Nephron (organoid): ENCODE results near the gene GRP.

ENCODE experiments used
- H3K27ac Mint-ChIP-seq, 3 experiments: 2 replicates each; pipeline ENCODE4 v1.8.0; 2020; ENCODE audit warnings: mixed read lengths in 3 of 3, mild to moderate bottlenecking in 2 of 3, moderate library complexity in 1 of 3
- H3K27me3 Mint-ChIP-seq: 2 replicates; pipeline ENCODE4 v1.8.0; 2021; ENCODE audit warnings: low read depth, mild to moderate bottlenecking, moderate library complexity, mixed read lengths
- H3K36me3 Mint-ChIP-seq: 2 replicates; pipeline ENCODE4 v1.8.0; 2020; ENCODE audit warnings: low read depth, mixed read lengths
- H3K4me1 Mint-ChIP-seq: 2 replicates; pipeline ENCODE4 v1.8.0; 2020; ENCODE audit warnings: mixed read lengths
- H3K4me3 Mint-ChIP-seq, 3 experiments: 2 replicates each; pipeline ENCODE4 v1.8.0; 2020; ENCODE audit warnings: mild to moderate bottlenecking in 3 of 3, mixed read lengths in 3 of 3, moderate library complexity in 2 of 3
- H3K9me3 Mint-ChIP-seq: 2 replicates; pipeline ENCODE4 v1.8.0; 2020; ENCODE audit warnings: mixed read lengths
- CTCF ChIP-seq, 3 experiments: fragments of 200-600 bp; sonication (generic); IDR thresholded peaks; one replicate each; pipeline ENCODE4 v1.5.0; 2021; ENCODE audit warnings: antibody characterized with exemption in 3 of 3; ENCODE audit not compliant: unreplicated experiment in 3 of 3

GRP gene

GRCh38 chr18:59269563-59270119 lies 49.7 kb downstream of the GRP start:
- no peak for TF ChIP-seq CTCF (IDR thresholded peaks at IDR 0.05; ENCODE audit: unreplicated experiment in 3 of 3)
- Mint-ChIP-seq H3K27ac (no peak overlapping the region), H3K9me3 (no peaks in the 10 kb centered on the region), H3K4me3 (peak overlapping the region; percentile 54 to 82 (median 76)), H3K27me3 (peaks cover 92% of the 10 kb centered on the region), H3K36me3 (no peaks in the 10 kb centered on the region), H3K4me1 (peaks cover 21% of the 10 kb centered on the region)

- Mint-ChIP-seq H3K27ac (no peak overlapping the region), H3K27me3 (peaks cover 92% of the 10 kb centered on the region), H3K36me3 (no peaks in the 10 kb centered on the region), H3K9me3 (no peaks in the 10 kb centered on the region), H3K4me1 (peaks cover 21% of the 10 kb centered on the region), H3K4me3 (peak overlapping the region in 1 of 3 experiments; percentile 53)
- no peak for TF ChIP-seq CTCF (IDR thresholded peaks at IDR 0.05; ENCODE audit: unreplicated experiment in 3 of 3)
These were observed 50.8 kb downstream of the GRP start for GRCh38 chr18:59270689-59271257.

- TF ChIP-seq CTCF (IDR thresholded peaks at IDR 0.05; ENCODE audit: unreplicated experiment in 3 of 3) = no peak
- Mint-ChIP-seq H3K27me3 (peaks cover 92% of the 10 kb centered on the region), H3K36me3 (no peaks in the 10 kb centered on the region), H3K4me1 (peaks cover 21% of the 10 kb centered on the region), H3K27ac (no peak overlapping the region), H3K4me3 (peak overlapping the region in 2 of 3 experiments; percentile 15 to 21), H3K9me3 (no peaks in the 10 kb centered on the region)
These were observed 51.8 kb downstream of the GRP start for GRCh38 chr18:59271606-59272220.

DNA sequence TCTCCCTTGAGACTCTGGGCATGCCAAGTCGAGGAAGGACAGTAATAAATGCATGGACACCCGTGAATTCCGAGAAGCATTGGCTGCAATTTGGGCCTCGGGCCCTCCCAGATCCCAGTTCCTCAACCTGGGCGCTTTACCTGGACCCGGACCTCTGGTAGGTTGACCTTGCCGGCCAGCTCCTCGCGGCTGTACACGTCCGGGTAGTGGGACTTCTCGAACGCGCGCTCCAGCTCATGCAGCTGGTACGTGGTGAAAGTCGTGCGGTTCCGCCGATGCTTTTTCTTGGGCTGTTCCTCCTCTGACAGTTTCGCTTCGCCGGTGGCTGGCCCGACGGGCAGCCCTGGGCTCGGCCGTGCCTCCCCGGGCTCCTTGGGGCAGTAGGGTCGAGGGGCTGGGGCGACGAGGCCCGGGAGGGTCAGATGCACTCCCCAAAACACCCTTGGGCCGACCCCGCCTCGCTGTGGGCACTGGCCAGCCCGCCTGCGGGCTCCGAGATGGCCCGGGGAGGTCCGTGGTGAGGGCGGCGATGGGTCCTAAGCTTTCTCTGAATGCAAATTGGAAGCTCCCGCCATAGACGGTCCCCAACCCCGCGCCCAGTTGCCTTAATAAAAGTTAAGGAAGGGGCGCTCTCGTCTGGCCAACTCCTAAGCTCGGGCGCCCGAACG lies 52.4 kb downstream of the GRP start:
- no peak for TF ChIP-seq CTCF (IDR thresholded peaks at IDR 0.05; ENCODE audit: unreplicated experiment in 3 of 3)
- peaks cover 18% of the 10 kb centered on the region for H3K4me1 Mint-ChIP-seq
- H3K9me3 Mint-ChIP-seq = no peaks in the 10 kb centered on the region
- H3K27me3 Mint-ChIP-seq = peaks cover 92% of the 10 kb centered on the region
- peak overlapping the region in 2 of 3 experiments; percentile 15 to 21 for H3K4me3 Mint-ChIP-seq
- no peaks in the 10 kb centered on the region for H3K36me3 Mint-ChIP-seq
- H3K27ac Mint-ChIP-seq = no peak overlapping the region

DNA sequence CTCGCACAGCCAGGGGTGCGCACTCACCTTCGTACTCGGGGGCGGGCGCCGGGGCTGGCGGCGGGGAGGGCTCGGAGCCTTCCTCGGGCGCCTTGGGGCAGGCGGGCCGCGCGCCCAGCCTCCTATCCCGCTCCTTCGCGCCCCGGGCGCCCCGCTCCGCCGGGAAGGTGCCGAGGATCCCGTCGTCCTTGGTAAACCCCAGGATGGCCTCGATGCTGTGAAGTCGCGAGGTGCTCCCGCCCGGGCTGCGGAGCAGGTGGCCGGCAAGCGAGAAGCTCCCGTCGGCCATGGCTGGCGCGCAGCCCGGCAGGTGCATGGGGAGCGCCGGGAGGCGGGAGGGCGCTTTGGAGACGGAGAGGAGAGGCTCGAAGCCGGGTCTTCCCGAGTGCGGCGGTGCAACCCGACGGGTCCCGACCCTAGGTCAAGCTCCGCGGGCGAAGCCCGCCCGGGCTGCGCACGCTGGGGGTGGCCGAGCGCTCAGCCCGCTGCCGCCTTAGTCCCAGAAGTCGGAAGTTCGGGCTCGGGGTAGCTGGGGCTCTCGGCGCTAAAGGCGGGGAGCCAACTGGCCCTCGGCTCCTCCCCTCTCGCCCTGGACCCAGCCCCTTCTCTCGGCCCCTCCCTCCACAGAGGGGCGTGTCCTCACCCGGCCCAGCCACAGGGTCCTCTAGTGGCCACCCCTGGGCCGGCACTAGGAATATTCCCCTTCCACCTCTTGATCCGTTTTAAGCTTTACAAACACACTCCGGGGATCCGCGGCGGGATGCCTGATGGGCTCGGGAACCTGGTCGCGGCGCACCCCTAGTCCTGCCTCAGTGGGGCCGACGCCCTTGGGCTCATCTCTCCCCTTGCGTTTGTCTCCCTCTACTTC lies 53.2 kb downstream of the GRP start, which contains the start of gene RAX:
Gene RAX, minus strand, starts transcription at position 564 of the 868 bp plus-strand sequence. Its CDS starts 248 bp downstream, at position 316.
- H3K4me1 Mint-ChIP-seq = peaks cover 10% of the 10 kb centered on the region
- no peak within 1 kb of the TSS for H3K27ac Mint-ChIP-seq
- H3K36me3 Mint-ChIP-seq = no peaks in the 10 kb centered on the region

More for the DNA sequence above, 53.2 kb downstream of the GRP start, which contains the start of gene RAX:
- H3K27me3 Mint-ChIP-seq = peaks cover 92% of the 10 kb centered on the region
- no peaks in the 10 kb centered on the region for H3K9me3 Mint-ChIP-seq
- H3K4me3 Mint-ChIP-seq = peak within 1 kb of the TSS; percentile 50 to 74 (median 53)
- peak in 2 of 3 experiments; percentile 31 to 51 for TF ChIP-seq CTCF (IDR thresholded peaks at IDR 0.05; ENCODE audit: unreplicated experiment in 3 of 3)
